HG03378 (cell line): ENCODE measurements around the gene LRRC47.
"Not testable (repeated sequence)": the region's sequence is repeated elsewhere in the genome, so short reads cannot be mapped to it uniquely, and the experiment has no call there.

Experiments used
- ATAC-seq: cut with Tn5 transposase; IDR thresholded peaks from one replicate; pipeline ENCODE4 v1.9.1; 2021; ENCODE audit warnings: mild to moderate bottlenecking, moderate library complexity; ENCODE audit not compliant: unreplicated experiment

Gene LRRC47

GRCh38 chr1:3748316-3748900 is 47.9 kb downstream of the LRRC47 start:
- ATAC-seq: not testable (repeated sequence)

DNA sequence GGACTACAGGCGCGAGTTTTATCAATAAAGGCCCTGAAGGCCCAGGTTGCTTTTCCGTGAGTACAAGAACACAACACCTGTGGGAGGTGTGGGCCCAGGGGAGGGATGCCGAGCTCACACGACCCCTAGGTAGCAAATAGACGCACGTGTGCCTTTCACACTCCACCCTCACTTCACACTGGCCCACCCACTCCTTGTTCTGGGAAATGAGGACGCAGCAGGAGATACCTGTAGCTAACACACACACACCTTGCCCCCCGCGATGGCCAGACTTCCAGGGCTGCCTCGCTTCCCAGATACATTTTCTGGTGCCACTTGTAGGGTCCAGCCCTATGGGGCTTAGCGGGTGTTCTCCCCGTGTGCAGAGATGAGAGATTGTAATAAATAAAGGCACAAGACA is 48.4 kb downstream of the LRRC47 start:
- ATAC-seq: no peak

GRCh38 chr1:3747522-3747848 is 48.8 kb downstream of the LRRC47 start:
- no peak for ATAC-seq

DNA sequence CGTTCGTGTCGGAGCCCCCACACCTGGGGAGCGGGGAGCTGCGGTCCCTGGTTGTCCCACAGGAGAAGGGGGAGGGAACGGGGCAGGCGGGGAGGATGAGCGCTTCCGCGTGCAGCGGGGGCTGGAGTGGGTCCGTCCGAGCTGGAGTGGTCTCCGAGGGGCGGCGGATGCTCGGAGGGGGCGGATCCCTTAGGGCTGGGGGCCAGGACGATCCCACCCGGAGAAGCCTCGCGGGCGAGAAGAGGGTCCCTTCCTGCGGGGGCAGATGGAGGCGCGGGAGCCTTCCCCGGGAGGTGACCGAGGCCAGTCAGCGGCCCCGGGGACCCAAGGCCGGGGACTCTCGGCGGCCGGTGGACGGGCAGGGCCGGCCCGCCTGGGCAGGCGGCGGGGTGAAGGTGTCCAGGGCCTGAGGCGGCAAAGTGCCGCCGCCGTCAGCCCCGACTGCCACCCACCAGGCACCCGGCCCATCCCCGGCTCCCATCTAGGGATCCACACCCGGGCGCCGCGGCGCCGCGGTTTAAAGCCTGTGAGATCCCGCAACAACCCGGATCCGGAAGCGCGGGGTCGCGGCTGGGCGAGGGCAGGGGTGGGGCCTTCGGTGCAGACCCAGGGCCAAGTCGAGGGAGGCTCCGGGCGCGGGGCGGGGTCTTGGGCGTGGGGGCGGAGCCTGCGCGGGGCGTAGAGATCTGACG is 49.3 kb downstream of the LRRC47 start:
- ATAC-seq: no peak

GRCh38 chr1:3746389-3746829 is 49.9 kb downstream of the LRRC47 start:
- no peak for ATAC-seq

- ATAC-seq: no peak
Measured at GRCh38 chr1:3745590-3746381, 50.5 kb downstream of the LRRC47 start.

DNA sequence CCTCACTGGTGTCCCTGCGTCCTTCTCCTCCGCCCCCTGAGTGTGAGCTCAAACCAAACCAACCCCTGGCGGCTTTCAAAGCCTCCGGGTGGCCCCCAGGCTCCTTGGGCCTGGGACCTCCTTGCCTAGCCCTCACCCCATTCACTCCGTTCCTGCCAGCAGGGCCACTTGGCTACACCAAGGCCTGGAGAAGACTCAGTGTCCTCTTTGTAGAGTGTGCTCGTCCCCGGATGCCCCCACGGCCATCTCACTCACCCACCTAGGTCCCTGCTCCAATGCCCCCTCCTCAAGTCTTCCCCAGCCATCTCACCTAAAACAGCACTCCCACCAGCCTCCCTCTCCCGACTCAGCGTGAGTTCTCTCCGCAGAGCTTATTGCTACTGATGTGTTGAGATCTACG is 51.2 kb downstream of the LRRC47 start:
- ATAC-seq: no peak

- no peak for ATAC-seq
Measured at GRCh38 chr1:3744646-3745045, 51.7 kb downstream of the LRRC47 start.

DNA sequence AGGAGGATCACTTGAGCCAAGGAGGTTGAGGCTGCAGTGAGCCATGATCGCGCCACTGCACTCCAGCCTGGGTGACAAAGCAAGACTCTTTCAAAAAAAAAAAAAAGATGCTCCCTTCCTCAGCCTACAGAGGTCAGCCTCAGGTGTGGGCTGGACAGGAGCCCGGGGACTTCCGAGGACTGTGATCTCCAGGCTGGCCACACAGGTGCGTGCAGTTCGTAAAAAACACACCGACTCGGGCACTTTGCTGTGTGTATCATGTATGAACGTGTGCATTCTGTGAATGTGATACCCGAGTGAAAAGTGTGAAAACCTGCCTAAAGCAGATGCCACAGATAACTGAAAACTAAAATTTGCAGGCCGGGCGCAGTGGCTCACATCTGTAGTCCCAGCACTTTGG is 52.5 kb downstream of the LRRC47 start:
- no peak for ATAC-seq

DNA sequence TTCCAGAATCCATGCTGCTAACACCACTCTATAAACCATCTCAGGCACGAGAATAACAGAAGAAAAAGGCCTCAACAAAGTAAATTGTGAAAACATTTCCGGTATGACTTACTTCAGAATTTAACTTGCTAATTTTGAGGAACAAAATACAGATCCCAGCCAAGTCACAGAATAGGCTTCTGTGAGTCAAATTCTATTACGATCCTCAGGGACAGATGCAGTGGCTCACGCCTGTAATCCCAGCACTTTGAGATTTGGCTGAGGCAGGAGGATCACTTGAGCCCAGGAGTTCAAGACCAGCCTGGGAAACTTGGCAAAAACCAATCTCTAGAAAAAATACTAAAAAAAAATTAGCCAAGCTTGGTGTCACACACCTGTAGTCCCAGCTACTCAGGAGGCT is 52.9 kb downstream of the LRRC47 start:
- no peak for ATAC-seq

GRCh38 chr1:3742439-3743298 is 53.6 kb downstream of the LRRC47 start:
- ATAC-seq: no peak

DNA sequence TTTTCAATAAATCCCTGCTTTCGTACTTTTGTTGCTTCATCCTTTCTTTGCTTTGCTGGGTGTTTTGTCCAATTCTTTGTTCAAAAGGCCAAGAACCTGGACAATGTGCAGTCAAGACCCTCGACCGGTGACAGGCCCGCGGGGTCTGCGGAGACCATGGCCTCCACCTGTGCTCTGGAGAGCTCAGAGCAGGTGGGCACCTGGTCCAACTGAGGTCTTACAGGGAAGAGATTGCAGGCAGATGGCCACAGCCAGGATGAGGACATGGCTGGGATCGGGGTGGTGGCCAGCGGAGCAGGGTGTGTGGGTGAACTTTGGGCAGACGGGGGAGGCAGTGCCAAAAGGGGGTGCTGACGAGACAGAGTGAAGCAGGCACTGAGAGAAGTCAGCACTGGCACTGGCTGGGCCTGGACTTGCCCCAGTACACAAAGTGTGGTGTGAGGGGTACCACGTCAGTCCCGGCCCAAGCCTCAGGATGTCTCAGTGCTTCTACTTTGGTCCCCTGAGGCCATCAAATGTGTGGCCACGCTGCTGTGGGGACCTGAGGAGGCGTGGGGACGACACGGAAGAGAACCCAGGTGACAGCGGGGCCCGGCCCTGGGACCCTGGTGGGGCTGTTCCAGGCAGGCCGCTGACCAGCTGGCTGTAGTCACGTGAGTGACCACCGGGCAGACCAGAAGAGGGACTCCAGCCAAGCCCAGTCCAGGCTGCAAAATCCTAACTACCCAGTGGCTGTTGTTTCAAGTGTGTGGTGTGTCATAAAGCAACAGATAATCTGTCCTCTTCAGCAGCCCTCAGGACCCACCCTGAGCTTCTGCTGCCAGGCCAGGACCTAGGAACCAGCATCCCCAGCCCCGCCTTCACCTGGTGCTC is 54.5 kb downstream of the LRRC47 start:
- no peak for ATAC-seq

GRCh38 chr1:3740752-3741151 is 55.5 kb downstream of the LRRC47 start:
- no peak for ATAC-seq

- ATAC-seq: no peak
Measured at GRCh38 chr1:3740042-3740441, 56.3 kb downstream of the LRRC47 start.

- no peak for ATAC-seq
Measured at GRCh38 chr1:3738943-3739342, 57.4 kb downstream of the LRRC47 start.

- ATAC-seq: no peak
Measured at GRCh38 chr1:3736708-3737107, 59.6 kb downstream of the LRRC47 start.

DNA sequence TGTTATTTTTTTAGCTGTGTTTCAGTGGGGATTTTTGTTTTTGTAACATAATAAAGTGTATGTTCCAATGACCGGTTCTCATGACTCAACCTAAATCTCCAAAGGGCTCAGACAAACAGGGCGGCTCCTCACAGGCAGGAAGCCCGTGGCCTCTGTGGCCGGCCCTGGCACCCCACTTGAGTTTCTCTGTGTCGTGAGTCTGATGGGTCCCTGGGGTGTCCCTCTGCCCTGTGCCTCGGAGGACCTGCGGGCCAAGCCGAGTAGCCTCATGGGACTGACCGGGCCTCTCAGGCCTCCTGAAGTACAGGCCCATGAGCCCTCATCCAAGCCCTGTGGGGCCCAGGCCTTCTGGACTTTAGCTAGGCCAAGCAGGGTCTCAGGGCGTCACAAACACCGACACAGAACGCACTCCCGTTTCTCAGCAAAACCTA is 60.2 kb downstream of the LRRC47 start:
- ATAC-seq: no peak

- no peak for ATAC-seq
Measured at GRCh38 chr1:3735688-3736087, 60.6 kb downstream of the LRRC47 start.

DNA sequence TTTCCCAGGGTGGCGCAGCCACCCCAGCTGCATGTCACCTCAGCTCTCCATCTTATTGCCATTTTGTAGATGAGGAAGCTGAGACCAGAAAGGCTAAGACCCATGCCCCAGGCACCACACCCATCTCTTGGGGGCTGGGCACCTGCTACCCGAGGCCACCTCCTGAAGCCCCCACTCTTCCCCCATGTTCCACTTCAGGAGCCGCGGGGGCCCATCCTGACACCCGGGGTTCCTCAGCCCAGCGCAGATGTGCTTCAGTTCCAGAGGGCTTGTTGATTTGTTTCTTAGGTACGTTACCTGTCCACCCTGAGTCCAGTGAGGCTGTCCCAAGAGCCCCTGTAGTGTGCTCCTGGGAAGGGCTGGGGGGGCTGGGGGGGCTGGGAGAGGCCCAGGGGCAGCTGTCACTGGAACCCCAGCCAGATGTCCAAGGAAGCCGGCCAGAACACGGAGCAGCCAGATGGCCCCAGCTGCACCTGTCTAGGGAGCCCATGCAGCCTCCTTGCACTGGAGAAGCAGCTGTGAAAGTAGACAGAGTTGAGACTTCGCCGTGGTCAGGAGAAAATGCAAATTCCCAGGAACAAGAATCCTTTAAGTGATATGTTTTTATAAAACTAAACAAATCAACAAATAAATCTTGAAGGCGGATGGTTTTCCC is 61.1 kb downstream of the LRRC47 start:
- no peak for ATAC-seq

DNA sequence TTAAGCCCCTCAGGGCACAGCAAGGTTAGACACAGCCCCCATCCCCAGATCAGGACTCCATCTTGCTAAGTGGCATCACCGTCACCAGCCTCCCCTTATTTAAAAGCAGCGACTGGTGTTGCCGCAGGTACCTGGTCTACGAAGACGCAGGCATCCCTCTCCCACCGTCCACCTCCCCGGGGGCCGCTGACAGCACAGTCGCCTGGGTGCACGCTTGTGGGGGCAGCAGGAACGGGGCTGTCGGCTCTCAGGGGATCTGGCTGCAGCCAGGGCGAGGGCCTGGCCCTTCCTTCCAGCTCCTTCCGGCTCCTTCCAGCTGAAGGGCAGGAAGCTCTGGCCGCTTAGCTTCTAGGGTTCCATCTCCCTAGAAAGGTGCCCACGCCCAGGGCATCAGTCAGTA is 61.7 kb downstream of the LRRC47 start:
- ATAC-seq: no peak
